Prostate gland (tissue), 2 donors: Measurements from ENCODE around the gene CRLF1.

Experiments
- CTCF ChIP-seq, 4 experiments: fragments of 200-600 bp in 2 of 4; fragments of 450-650 bp in 2 of 4; sonication (generic) in 2 of 4; IDR thresholded peaks; 1 replicate in 3 of 4; 2 replicates in 1 of 4; pipeline ENCODE4 v1.5.1; 2016 to 2019; ENCODE audit warnings: antibody characterized with exemption in 4 of 4, mild to moderate bottlenecking in 2 of 4, moderate library complexity in 2 of 4
- POLR2A ChIP-seq: fragments of 450-650 bp; IDR thresholded peaks from one replicate; pipeline ENCODE4 v1.6.1; 2016; ENCODE audit warnings: antibody characterized with exemption, mild to moderate bottlenecking
- POLR2AphosphoS5 ChIP-seq: sonication (generic); formaldehyde crosslinking; IDR thresholded peaks from one replicate; pipeline ENCODE4 v1.6.1; 2017; ENCODE audit warnings: antibody characterized with exemption

DNA sequence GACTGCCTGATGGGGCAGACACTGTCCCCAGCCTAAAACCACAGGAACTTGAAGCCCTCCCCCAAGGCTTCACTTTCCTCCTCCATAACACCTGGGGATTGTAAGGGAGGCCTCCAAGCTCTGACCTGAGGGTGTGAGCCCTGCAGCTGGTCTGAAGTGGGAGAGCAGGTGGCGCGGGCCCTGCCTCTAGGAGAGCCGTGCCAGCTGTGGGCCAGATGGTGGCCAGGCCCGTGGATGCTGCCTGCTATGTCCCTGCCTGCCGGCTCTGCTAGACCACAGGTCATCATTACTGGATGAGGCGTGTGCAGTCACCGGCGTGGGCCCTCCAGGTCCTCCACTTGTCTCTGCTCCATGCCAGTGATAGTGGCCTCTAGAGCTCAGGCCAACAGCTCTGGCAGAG lies 26.7 kb upstream of the CRLF1 start:
- TF ChIP-seq CTCF (IDR thresholded peaks at IDR 0.05), result no peak
- TF ChIP-seq POLR2AphosphoS5, result no peak
- TF ChIP-seq POLR2A, result no peak
